AG04450 (cell line): ENCODE results near the gene CCP110. TPM values are rescaled to one million over a fixed set of nuclear protein-coding genes. Genes with fewer than 3 reads are reported as not detected.

ENCODE experiments used
- CTCF ChIA-PET: fragments of 300-600, 350-600 bp; formaldehyde crosslinking; extraction: SDS; loops from one replicate; lab custom pipeline; 2022; ENCODE audit warnings: antibody characterized with exemption, inconsistent platforms; lab: Charles Lee
- POLR2A ChIA-PET: fragments of 350-600 bp; formaldehyde crosslinking; extraction: SDS; loops from one replicate; lab custom pipeline; 2021; ENCODE audit warnings: antibody characterized with exemption, inconsistent platforms; lab: Yijun Ruan, JAX
- DNase-seq: peaks from one replicate; pipeline ENCODE4 v3.0.0-alpha.2; 2011; ENCODE audit warnings: low read depth, low spot score
- H3K27ac ChIP-seq: one replicate; pipeline ENCODE4 v1.5.1; 2012; ENCODE audit warnings: low read depth, low read length, control low read depth
- H3K27me3 ChIP-seq: one replicate; pipeline ENCODE4 v1.6.0; 2012; ENCODE audit warnings: low read length; ENCODE audit not compliant: control insufficient read depth, insufficient read depth
- H3K4me3 ChIP-seq: 2 replicates; pipeline ENCODE4 v1.5.1; 2011; ENCODE audit warnings: mild to moderate bottlenecking, low read depth, low read length, control low read depth
- H3K9me3 ChIP-seq: 2 replicates; pipeline ENCODE4 v1.5.1; 2012; ENCODE audit warnings: low read length; ENCODE audit not compliant: control insufficient read depth, insufficient read depth
- CTCF ChIP-seq: IDR thresholded peaks from 2 replicates; pipeline ENCODE4 v1.5.1; 2011; ENCODE audit warnings: low read depth, low read length, control low read depth, inconsistent platforms
- polyA minus RNA-seq: library from RNA; depleted of rRNA, polyadenylated mRNA; stranded (reverse); fragments of >200 nt; gene quantifications from 2 replicates; pipeline ENCODE4 v1.2.3, GENCODE V29; 2011; rRNA and poly(A)+ RNA removed
- polyA plus RNA-seq: library from polyadenylated mRNA; depleted of rRNA; stranded (reverse); fragments of >200 nt; gene quantifications from 2 replicates; pipeline ENCODE4 v1.2.3, GENCODE V29; 2011; rRNA removed

CCP110 gene
- polyA plus RNA-seq (6.4 and 8.5 TPM in 2 replicates), polyA minus RNA-seq (3.2 and 6.5 TPM in 2 replicates)

- ChIA-PET CTCF (interaction anchor here (0.6 to 3.8 kb wide), 4 partner anchors 21 to 33 kb away, joined by 3 to 18 read pairs (median 5); partner anchors contain the start of gene VPS35L), POLR2A (interaction anchor here (0.6 to 1.6 kb wide), 3 partner anchors 23 to 722 kb away, joined by 3 to 22 read pairs (median 3); partner anchors contain the start of gene VPS35L)
- Histone ChIP-seq H3K9me3 (no peaks in the 10 kb centered on the region; the same call in 1 of the 2 replicates), H3K4me3 (peak within 1 kb of the TSS; percentile 99), H3K27me3 (no peaks in the 10 kb centered on the region), H3K27ac (no peak within 1 kb of the TSS)
- DNase-seq = peak; percentile 88
- no peak for TF ChIP-seq CTCF
Measured at GRCh38 chr16:19523559-19524355, at the start of gene CCP110. Gene CCP110 (plus strand): TSS chr16:19523942. CDS start chr16:19527882, 3,940 bp downstream.

DNA sequence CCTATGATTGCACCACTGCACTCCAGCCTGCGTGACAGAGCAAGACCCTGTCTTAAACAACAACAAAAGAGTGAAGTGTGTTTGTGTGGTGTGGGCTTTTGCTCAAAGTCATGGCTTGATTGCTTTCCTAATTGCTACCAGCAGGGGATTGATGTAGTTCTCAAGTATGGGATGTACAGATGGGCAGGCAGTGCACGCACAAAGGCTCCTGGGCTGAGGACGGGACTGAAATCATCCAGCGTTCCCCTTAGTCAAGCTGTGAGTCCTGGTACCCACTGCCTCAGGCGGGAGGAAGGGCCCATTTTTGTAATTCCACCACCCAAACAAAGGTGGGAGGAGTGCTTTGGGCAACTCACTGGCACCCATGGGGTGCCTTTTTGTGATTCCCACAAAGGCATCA is 49.1 kb upstream of the CCP110 start:
- Histone ChIP-seq H3K4me3 (no peak overlapping the region), H3K9me3 (no peaks in the 10 kb centered on the region), H3K27me3 (no peaks in the 10 kb centered on the region), H3K27ac (no peak overlapping the region)
- no peak for DNase-seq
- no peak for TF ChIP-seq CTCF
- ChIA-PET CTCF (no interaction called here), POLR2A (no interaction called here)

DNA sequence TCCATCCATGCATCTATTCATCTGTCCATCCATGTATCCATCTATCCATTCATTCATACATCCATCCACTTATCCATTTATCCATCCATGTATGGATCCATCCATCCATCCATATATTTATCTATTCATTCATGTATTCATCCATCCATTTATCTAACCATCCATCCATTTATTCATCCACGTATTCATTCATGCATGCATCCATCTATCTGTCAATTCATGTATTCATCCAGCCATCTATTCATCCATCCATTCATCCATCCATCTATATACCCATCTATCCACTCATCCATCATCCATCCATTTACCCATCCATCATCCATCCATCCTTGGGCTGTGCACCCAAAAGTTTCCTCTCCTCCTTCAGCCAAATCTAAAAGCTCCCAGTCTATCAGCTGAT is 45.2 kb upstream of the CCP110 start:
- Histone ChIP-seq H3K4me3 (no peak overlapping the region), H3K9me3 (no peaks in the 10 kb centered on the region), H3K27me3 (no peaks in the 10 kb centered on the region), H3K27ac (no peak overlapping the region)
- CTCF ChIA-PET = interaction anchor here (1.0 kb wide), 1 partner anchor 24 kb away, joined by 3 read pairs; no protein-coding TSS in a partner anchor
- POLR2A ChIA-PET = no interaction called here
- DNase-seq = no peak
- no peak for TF ChIP-seq CTCF

DNA sequence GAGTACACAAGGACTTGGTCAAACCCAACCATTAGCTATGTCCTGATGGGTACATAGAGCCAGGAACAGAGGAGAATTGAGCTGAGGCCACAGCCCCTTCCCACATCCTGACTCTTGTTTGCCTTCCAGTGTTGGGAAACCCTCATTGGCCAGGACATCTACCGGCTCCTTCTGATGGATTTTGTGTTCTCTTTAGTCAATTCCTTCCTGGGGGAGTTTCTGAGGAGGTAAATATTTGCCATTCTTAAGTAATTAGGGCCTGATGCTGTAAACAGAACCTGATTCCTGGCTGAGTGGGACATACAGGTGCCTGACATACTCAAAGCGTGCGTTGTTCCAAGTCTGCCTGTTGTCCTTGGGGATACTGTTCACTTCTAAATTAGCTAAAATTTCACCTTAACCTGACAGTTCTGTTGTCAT is 44.4 kb upstream of the CCP110 start:
- no peak overlapping the region for H3K27ac ChIP-seq
- CTCF ChIA-PET = interaction anchor here (0.9 to 1.0 kb wide), 2 partner anchors 23 to 394 kb away, joined by 3 read pairs; no protein-coding TSS in a partner anchor
- H3K9me3 ChIP-seq = no peaks in the 10 kb centered on the region
- POLR2A ChIA-PET = no interaction called here
- no peak for TF ChIP-seq CTCF
- no peak overlapping the region for H3K4me3 ChIP-seq
- H3K27me3 ChIP-seq = no peaks in the 10 kb centered on the region
- no peak for DNase-seq

DNA sequence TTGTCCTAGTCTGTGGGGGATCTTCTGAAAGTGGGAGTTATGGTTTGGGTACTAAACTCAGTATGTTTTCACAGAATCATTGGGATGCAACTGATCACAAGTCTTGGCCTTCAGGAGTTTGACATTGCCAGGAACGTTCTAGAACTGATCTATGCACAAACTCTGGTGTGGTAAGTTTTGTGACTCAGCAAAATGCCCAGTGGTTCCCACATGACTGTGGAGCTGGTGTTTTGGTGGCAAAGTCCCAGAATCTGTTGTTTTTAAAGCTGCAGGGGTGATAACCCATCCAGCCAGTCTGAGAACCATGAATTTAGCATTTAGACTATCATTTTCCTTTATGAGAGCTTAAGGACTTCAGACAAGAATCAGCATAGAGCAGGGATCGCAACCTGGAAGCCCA is 42.4 kb upstream of the CCP110 start:
- Histone ChIP-seq H3K4me3 (no peak overlapping the region), H3K9me3 (no peaks in the 10 kb centered on the region), H3K27ac (no peak overlapping the region), H3K27me3 (no peaks in the 10 kb centered on the region)
- ChIA-PET CTCF (interaction anchor here (0.6 to 0.9 kb wide), 2 partner anchors 21 to 25 kb away, joined by 3 to 4 read pairs; no protein-coding TSS in a partner anchor), POLR2A (no interaction called here)
- no peak for TF ChIP-seq CTCF
- no peak for DNase-seq
